ENCODE measurements around the gene CDYL.
A peak's percentile ranks its signal among the peaks of the same experiment; 100 is the strongest.

Gene CDYL

GRCh38 chr6:4930025-4930691, 154.0 kb downstream of the CDYL start:
- H3K27ac ChIP-seq = no peak overlapping the region
- no peak for TF ChIP-seq CTCF (conservative IDR thresholded peaks at IDR 0.05)

GRCh38 chr6:4931530-4932227, 155.5 kb downstream of the CDYL start:
- no peak for TF ChIP-seq CTCF (conservative IDR thresholded peaks at IDR 0.05)
- H3K27ac ChIP-seq = no peak overlapping the region

- H3K27ac ChIP-seq = no peak overlapping the region
- TF ChIP-seq CTCF (conservative IDR thresholded peaks at IDR 0.05) = no peak
Observed at GRCh38 chr6:4932228-4932903, 156.2 kb downstream of the CDYL start.

- no peak overlapping the region for H3K27ac ChIP-seq
- TF ChIP-seq CTCF (conservative IDR thresholded peaks at IDR 0.05) = no peak
Observed at GRCh38 chr6:4935486-4935885, 159.3 kb downstream of the CDYL start.

GRCh38 chr6:4935975-4936680, 159.9 kb downstream of the CDYL start:
- H3K27ac ChIP-seq = no peak overlapping the region
- no peak for TF ChIP-seq CTCF (conservative IDR thresholded peaks at IDR 0.05)

GRCh38 chr6:4936681-4937041, 160.5 kb downstream of the CDYL start:
- no peak overlapping the region for H3K27ac ChIP-seq
- TF ChIP-seq CTCF (conservative IDR thresholded peaks at IDR 0.05) = peak; percentile 74

- H3K27ac ChIP-seq = no peak overlapping the region
- TF ChIP-seq CTCF (conservative IDR thresholded peaks at IDR 0.05) = no peak
Observed at GRCh38 chr6:4937414-4937813, 161.2 kb downstream of the CDYL start.
